Esophagus muscularis mucosa (tissue), 4 donors: Measurements from ENCODE around the gene MEIS2. TPM values are rescaled to one million over a fixed set of nuclear protein-coding genes. Genes with fewer than 3 reads are reported as not detected.

ENCODE experiments used
- DNase-seq: peaks from one replicate; pipeline ENCODE4 v3.0.0-alpha.2; 2017; ENCODE audit errors: extremely low spot score
- H3K27ac ChIP-seq, 4 donors: fragments of 200-600 bp; sonication (generic); replicated peaks in 1 of 4; 1 replicate in 3 of 4; 2 replicates in 1 of 4; pipeline ENCODE4 v1.5.1; 2016 to 2019; ENCODE audit warnings: mild to moderate bottlenecking in 1 of 4
- H3K27me3 ChIP-seq, 4 donors: fragments of 200-600 bp; sonication (generic); one replicate each; pipeline versions ENCODE4 v1.5.1 to v1.6.0; 2016 to 2019
- H3K36me3 ChIP-seq, 4 donors: fragments of 200-600 bp; sonication (generic); one replicate each; pipeline ENCODE4 v1.5.1; 2016 to 2019
- H3K4me1 ChIP-seq, 4 donors: fragments of 200-600 bp; sonication (generic); one replicate each; pipeline ENCODE4 v1.5.1; 2016 to 2019
- H3K4me3 ChIP-seq, 4 donors: fragments of 200-600 bp; sonication (generic); 1 replicate in 2 of 4; 2 replicates in 2 of 4; pipeline ENCODE4 v1.5.1; 2016 to 2019; ENCODE audit warnings: mild to moderate bottlenecking in 4 of 4, moderate library complexity in 1 of 4
- H3K9me3 ChIP-seq, 4 donors: fragments of 200-600 bp; sonication (generic); 1 replicate in 3 of 4; 2 replicates in 1 of 4; pipeline ENCODE4 v1.5.1; 2016 to 2019
- CTCF ChIP-seq, 3 experiments: fragments of 200-600 bp in 2 of 3; fragments of 450-650 bp in 1 of 3; sonication (generic) in 2 of 3; IDR thresholded peaks; one replicate each; pipeline ENCODE4 v1.5.1; 2017 to 2019; ENCODE audit warnings: antibody characterized with exemption in 3 of 3, mild to moderate bottlenecking in 2 of 3, moderate library complexity in 1 of 3
- EP300 ChIP-seq: sonication (generic); formaldehyde crosslinking; IDR thresholded peaks from one replicate; pipeline ENCODE4 v1.6.1; 2017; ENCODE audit warnings: antibody characterized with exemption
- POLR2A ChIP-seq: fragments of 450-650 bp; IDR thresholded peaks from one replicate; pipeline ENCODE4 v1.6.1; 2017; ENCODE audit warnings: antibody characterized with exemption, moderate library complexity, mild to moderate bottlenecking, low read depth
- POLR2AphosphoS5 ChIP-seq, 2 donors: sonication (generic); formaldehyde crosslinking; IDR thresholded peaks; one replicate each; pipeline ENCODE4 v1.6.1; 2017; ENCODE audit warnings: antibody characterized with exemption in 2 of 2
- WGBS: methylation state at CpG from one replicate; pipeline ENCODE4 v1.1.5; 2018; 5-methylcytosine and 5-hydroxymethylcytosine counted together
- intact Hi-C: fragments of 100-400 bp; cut with DNase I; formaldehyde crosslinking; loops from one replicate; pipeline ENCODE4 v1.15.1; 2023
- total RNA-seq, 4 donors: library from RNA; depleted of rRNA; stranded (reverse); fragments of >200 nt; gene quantifications; one replicate each; pipeline versions ENCODE4 v1.1.0 to v1.2.1, GENCODE V29; 2016

The MEIS2 gene
- total RNA-seq, 4 donors from 2014 or later, result 53.8 to 106 (median 63.3) TPM

GRCh38 chr15:37017031-37017625 lies 83.2 kb downstream of the MEIS2 start:
- WGBS, result 83% methylated on average over 11 of the region's 11 CpGs
- no peak for DNase-seq
- intact Hi-C loops, result loop anchor here (5.0 kb wide), 1 partner anchor 80 kb away; no protein-coding TSS in a partner anchor
- Histone ChIP-seq H3K36me3 (no peaks in the 10 kb centered on the region), H3K4me3 (no peak overlapping the region), H3K4me1 (peaks cover 51 to 72% (median 57%) of the 10 kb centered on the region in 4 donors), H3K27me3 (no peaks in the 10 kb centered on the region), H3K9me3 (no peaks in the 10 kb centered on the region), H3K27ac (peak overlapping the region; percentile 70 to 82 (median 75))
- TF ChIP-seq CTCF (IDR thresholded peaks at IDR 0.05), result no peak
- TF ChIP-seq EP300, result no peak
- no peak for TF ChIP-seq POLR2A
- no peak for TF ChIP-seq POLR2AphosphoS5 (IDR thresholded peaks at IDR 0.05)

DNA sequence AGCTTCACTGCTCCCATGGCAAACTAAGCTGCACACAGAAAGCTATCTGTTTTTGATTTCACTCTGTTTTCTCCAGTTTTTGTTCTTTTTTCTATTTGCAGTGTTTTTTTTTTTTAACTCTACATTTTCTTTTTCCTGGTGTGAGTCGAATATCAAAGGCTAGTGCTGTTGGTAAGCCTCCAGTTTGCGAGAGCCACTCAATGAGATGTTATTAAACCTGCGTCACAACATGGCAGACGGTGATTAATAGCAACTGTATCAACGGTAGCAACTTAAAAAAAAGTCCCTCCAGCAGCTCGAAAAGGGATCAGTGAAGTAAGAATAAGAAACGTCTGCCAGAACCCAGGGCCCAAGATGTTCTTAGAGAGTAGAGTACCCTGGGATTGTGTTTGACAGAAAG lies 84.1 kb downstream of the MEIS2 start:
- H3K9me3 ChIP-seq, result no peaks in the 10 kb centered on the region
- peak overlapping the region; percentile 70 to 82 (median 75) for H3K27ac ChIP-seq
- 32% methylated on average over 7 of the region's 7 CpGs for WGBS
- no peaks in the 10 kb centered on the region for H3K27me3 ChIP-seq
- intact Hi-C loops, result loop anchor here (5.0 kb wide), 1 partner anchor 81 kb away; no protein-coding TSS in a partner anchor
- peaks cover 52 to 72% (median 57%) of the 10 kb centered on the region in 4 donors for H3K4me1 ChIP-seq
- TF ChIP-seq POLR2AphosphoS5 (IDR thresholded peaks at IDR 0.05) (peak in 1 of 2 donors; percentile 62), CTCF (IDR thresholded peaks at IDR 0.05) (no peak), POLR2A (no peak), EP300 (no peak)
- peak overlapping the region; percentile 19 to 31 (median 26) for H3K4me3 ChIP-seq
- H3K36me3 ChIP-seq, result no peaks in the 10 kb centered on the region
- no peak for DNase-seq

DNA sequence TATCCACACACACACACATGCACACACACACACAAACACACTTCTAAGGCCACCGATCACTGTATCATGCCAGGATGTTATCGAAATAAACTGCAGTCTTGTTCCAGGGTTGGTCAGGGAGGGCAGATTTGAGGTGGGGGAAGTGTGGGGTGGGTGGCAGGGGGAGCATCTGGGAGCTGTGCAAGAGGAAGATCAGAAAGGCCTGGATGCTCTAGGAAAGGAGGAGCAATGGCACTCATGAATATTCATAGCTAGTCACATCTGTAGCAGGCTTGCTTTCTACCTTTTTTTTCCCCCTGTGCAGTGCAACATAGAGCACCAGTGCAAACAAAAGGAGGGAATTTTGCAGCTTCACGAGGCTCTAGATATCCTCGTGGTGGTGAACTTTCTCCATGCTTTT lies 84.9 kb downstream of the MEIS2 start:
- intact Hi-C loops, result loop anchor here (5.0 kb wide), 1 partner anchor 82 kb away; no protein-coding TSS in a partner anchor
- Histone ChIP-seq H3K27ac (peak overlapping the region; percentile 70 to 82 (median 75)), H3K4me1 (peaks cover 52 to 65% (median 56%) of the 10 kb centered on the region in 4 donors), H3K4me3 (peak overlapping the region in 1 of 4 donors; percentile 29), H3K36me3 (no peaks in the 10 kb centered on the region), H3K27me3 (no peaks in the 10 kb centered on the region), H3K9me3 (no peaks in the 10 kb centered on the region)
- WGBS, result 24% methylated on average over 4 of the region's 4 CpGs
- no peak for DNase-seq
- TF ChIP-seq EP300 (no peak), POLR2AphosphoS5 (IDR thresholded peaks at IDR 0.05) (no peak), CTCF (IDR thresholded peaks at IDR 0.05) (no peak), POLR2A (no peak)

GRCh38 chr15:37015035-37015434 lies 85.3 kb downstream of the MEIS2 start:
- Histone ChIP-seq H3K27ac (peak overlapping the region; percentile 70 to 82 (median 75)), H3K9me3 (no peaks in the 10 kb centered on the region), H3K27me3 (no peaks in the 10 kb centered on the region), H3K4me3 (peak overlapping the region in 1 of 4 donors; percentile 29), H3K4me1 (peaks cover 51 to 61% (median 54%) of the 10 kb centered on the region in 4 donors), H3K36me3 (no peaks in the 10 kb centered on the region)
- TF ChIP-seq POLR2A (no peak), CTCF (IDR thresholded peaks at IDR 0.05) (no peak), POLR2AphosphoS5 (IDR thresholded peaks at IDR 0.05) (peak; percentile 31 to 72), EP300 (no peak)
- DNase-seq, result no peak
- intact Hi-C loops, result loop anchor here (5.0 kb wide), 1 partner anchor 82 kb away; no protein-coding TSS in a partner anchor
- 49% methylated on average over 9 of the region's 9 CpGs for WGBS
